HUES6 (cell line): ENCODE measurements around the gene POLR2H.

Source experiments
- H3K27ac ChIP-seq: 2 replicates; pipeline ENCODE4 v1.7.0; 2013; ENCODE audit warnings: low read depth, mild to moderate bottlenecking, low read length, inconsistent platforms
- H3K27me3 ChIP-seq: 2 replicates; pipeline ENCODE4 v1.6.1; 2013; ENCODE audit warnings: low read length; ENCODE audit not compliant: control insufficient read depth, insufficient read depth
- H3K36me3 ChIP-seq: 2 replicates; pipeline ENCODE4 v1.6.1; 2013; ENCODE audit warnings: low read length; ENCODE audit not compliant: control insufficient read depth, insufficient read depth
- H3K4me1 ChIP-seq: 2 replicates; pipeline ENCODE4 v1.6.1; 2013; ENCODE audit warnings: low read length; ENCODE audit not compliant: control insufficient read depth, insufficient read depth
- H3K4me3 ChIP-seq: 2 replicates; pipeline ENCODE4 v1.5.1; 2013; ENCODE audit warnings: low read depth, low read length
- H3K9ac ChIP-seq: one replicate; pipeline ENCODE4 v1.6.1; 2013; ENCODE audit warnings: mild to moderate bottlenecking, low read length
- H3K9me3 ChIP-seq: 2 replicates; pipeline ENCODE4 v1.6.1; 2013; ENCODE audit warnings: low read depth, low read length; ENCODE audit not compliant: control insufficient read depth, insufficient read depth

The POLR2H gene

GRCh38 chr3:184345317-184346144 is 16.0 kb upstream of the POLR2H start:
- no peak overlapping the region for H3K4me3 ChIP-seq
- peaks cover 14% of the 10 kb centered on the region; the same call in 1 of the 2 replicates for H3K4me1 ChIP-seq
- peaks cover 30% of the 10 kb centered on the region for H3K36me3 ChIP-seq
- no peak overlapping the region for H3K27ac ChIP-seq
- H3K9ac ChIP-seq: no peak overlapping the region
- H3K27me3 ChIP-seq: no peaks in the 10 kb centered on the region
- no peaks in the 10 kb centered on the region for H3K9me3 ChIP-seq

GRCh38 chr3:184346480-184347190 is 14.9 kb upstream of the POLR2H start:
- no peak overlapping the region for H3K27ac ChIP-seq
- no peak overlapping the region for H3K9ac ChIP-seq

GRCh38 chr3:184347321-184348056 is 14.0 kb upstream of the POLR2H start:
- peaks cover 33% of the 10 kb centered on the region for H3K36me3 ChIP-seq
- H3K9me3 ChIP-seq: no peaks in the 10 kb centered on the region
- H3K27ac ChIP-seq: no peak overlapping the region
- peaks cover 22% of the 10 kb centered on the region; the same call in 1 of the 2 replicates for H3K4me1 ChIP-seq
- no peaks in the 10 kb centered on the region for H3K27me3 ChIP-seq
- no peak overlapping the region for H3K4me3 ChIP-seq
- no peak overlapping the region for H3K9ac ChIP-seq

More at GRCh38 chr3:184346480-184347190, 14.9 kb upstream of the POLR2H start:
- Histone ChIP-seq H3K27me3 (no peaks in the 10 kb centered on the region), H3K9me3 (no peaks in the 10 kb centered on the region), H3K36me3 (peaks cover 28% of the 10 kb centered on the region), H3K4me3 (no peak overlapping the region), H3K4me1 (peaks cover 17% of the 10 kb centered on the region; the same call in 1 of the 2 replicates)

- peaks cover 33% of the 10 kb centered on the region for H3K36me3 ChIP-seq
- H3K9ac ChIP-seq: no peak overlapping the region
- H3K9me3 ChIP-seq: no peaks in the 10 kb centered on the region
- H3K27ac ChIP-seq: no peak overlapping the region
- H3K4me1 ChIP-seq: peaks cover 22% of the 10 kb centered on the region; the same call in 1 of the 2 replicates
- H3K4me3 ChIP-seq: no peak overlapping the region
- no peaks in the 10 kb centered on the region for H3K27me3 ChIP-seq
Measured at GRCh38 chr3:184348057-184348382, 13.5 kb upstream of the POLR2H start.

GRCh38 chr3:184349563-184350470 is 11.7 kb upstream of the POLR2H start:
- Histone ChIP-seq H3K9me3 (no peaks in the 10 kb centered on the region), H3K4me1 (peaks cover 20% of the 10 kb centered on the region; the same call in 1 of the 2 replicates), H3K27me3 (no peaks in the 10 kb centered on the region), H3K36me3 (peaks cover 32% of the 10 kb centered on the region), H3K9ac (no peak overlapping the region), H3K27ac (no peak overlapping the region), H3K4me3 (no peak overlapping the region)

- no peaks in the 10 kb centered on the region for H3K27me3 ChIP-seq
- no peak overlapping the region for H3K4me3 ChIP-seq
- peaks cover 15% of the 10 kb centered on the region; the same call in 1 of the 2 replicates for H3K4me1 ChIP-seq
- H3K9ac ChIP-seq: no peak overlapping the region
- no peaks in the 10 kb centered on the region for H3K9me3 ChIP-seq
- peaks cover 40% of the 10 kb centered on the region for H3K36me3 ChIP-seq
- no peak overlapping the region for H3K27ac ChIP-seq
Measured at GRCh38 chr3:184350618-184351017, 10.9 kb upstream of the POLR2H start.

GRCh38 chr3:184351511-184352148 is 9.9 kb upstream of the POLR2H start:
- H3K4me1 ChIP-seq: peaks cover 13% of the 10 kb centered on the region; the same call in 1 of the 2 replicates
- H3K9me3 ChIP-seq: no peaks in the 10 kb centered on the region
- no peak overlapping the region for H3K4me3 ChIP-seq
- peak overlapping the region; percentile 34 for H3K9ac ChIP-seq
- H3K36me3 ChIP-seq: peaks cover 46% of the 10 kb centered on the region
- no peaks in the 10 kb centered on the region for H3K27me3 ChIP-seq
- H3K27ac ChIP-seq: no peak overlapping the region

GRCh38 chr3:184352149-184352785 is 9.2 kb upstream of the POLR2H start:
- Histone ChIP-seq H3K36me3 (peaks cover 49% of the 10 kb centered on the region), H3K27me3 (no peaks in the 10 kb centered on the region), H3K9me3 (no peaks in the 10 kb centered on the region), H3K4me1 (peaks cover 13% of the 10 kb centered on the region; the same call in 1 of the 2 replicates), H3K27ac (no peak overlapping the region), H3K4me3 (no peak overlapping the region), H3K9ac (peak overlapping the region; percentile 6)

GRCh38 chr3:184352897-184353545 is 8.5 kb upstream of the POLR2H start:
- no peak overlapping the region for H3K4me3 ChIP-seq
- no peak overlapping the region for H3K27ac ChIP-seq
- peaks cover 54% of the 10 kb centered on the region for H3K36me3 ChIP-seq
- H3K4me1 ChIP-seq: peaks cover 13% of the 10 kb centered on the region; the same call in 1 of the 2 replicates
- H3K9ac ChIP-seq: no peak overlapping the region
- no peaks in the 10 kb centered on the region for H3K9me3 ChIP-seq
- no peaks in the 10 kb centered on the region for H3K27me3 ChIP-seq
